Naive B cell (primary cell): ENCODE data around the gene SMCO1. TPM values are rescaled to one million over a fixed set of nuclear protein-coding genes. Genes with fewer than 3 reads are reported as not detected.
"Not testable (repeated sequence)": the region's sequence is repeated elsewhere in the genome, so short reads cannot be mapped to it uniquely, and the experiment has no call there.

ENCODE experiments used
- ATAC-seq, 2 donors: fragments of 150-1000 bp; cut with Tn5 transposase; 2 replicates each; pipeline ENCODE4 v1.10.0; 2021; ENCODE audit warnings: low read depth in 2 of 2, mild to moderate bottlenecking in 2 of 2, moderate library complexity in 2 of 2
- DNase-seq: peaks from one replicate; pipeline ENCODE4 v3.0.0; 2022
- H3K27ac Mint-ChIP-seq, 6 donors: one replicate each; pipeline ENCODE4 v1.8.0; 2020 to 2022; ENCODE audit warnings: mild to moderate bottlenecking in 6 of 6, mixed read lengths in 6 of 6, moderate library complexity in 5 of 6, inconsistent platforms in 2 of 6
- H3K27me3 Mint-ChIP-seq, 3 donors: one replicate each; pipeline ENCODE4 v1.8.0; 2021 to 2022; ENCODE audit warnings: mixed read lengths in 3 of 3, mild to moderate bottlenecking in 1 of 3
- H3K36me3 Mint-ChIP-seq, 2 donors: one replicate each; pipeline ENCODE4 v1.8.0; 2020 to 2022; ENCODE audit warnings: mixed read lengths in 2 of 2, inconsistent platforms in 1 of 2, mild to moderate bottlenecking in 1 of 2
- H3K4me1 Mint-ChIP-seq, 3 donors: one replicate each; pipeline ENCODE4 v1.8.0; 2020 to 2022; ENCODE audit warnings: mixed read lengths in 3 of 3, inconsistent platforms in 1 of 3, mild to moderate bottlenecking in 1 of 3, moderate library complexity in 1 of 3
- H3K4me3 Mint-ChIP-seq, 8 donors: one replicate each; pipeline ENCODE4 v1.8.0; 2020 to 2022; ENCODE audit warnings: mild to moderate bottlenecking in 8 of 8, mixed read lengths in 8 of 8, moderate library complexity in 8 of 8, inconsistent platforms in 2 of 8
- H3K9me3 Mint-ChIP-seq, 7 donors: one replicate each; pipeline ENCODE4 v1.8.0; 2020 to 2022; ENCODE audit warnings: mixed read lengths in 7 of 7, mild to moderate bottlenecking in 5 of 7, inconsistent platforms in 2 of 7, moderate library complexity in 1 of 7
- polyA plus RNA-seq, 6 donors: library from polyadenylated mRNA; unstranded; fragments of 300-500 nt; fragmentation: Illumina TruSeq; gene quantifications; one replicate each; pipeline ENCODE4 v1.2.3, GENCODE V29; 2021; ENCODE audit warnings: low read depth in 6 of 6

Gene SMCO1
- polyA plus RNA-seq, 6 donors from 2014 or later: not detected

DNA sequence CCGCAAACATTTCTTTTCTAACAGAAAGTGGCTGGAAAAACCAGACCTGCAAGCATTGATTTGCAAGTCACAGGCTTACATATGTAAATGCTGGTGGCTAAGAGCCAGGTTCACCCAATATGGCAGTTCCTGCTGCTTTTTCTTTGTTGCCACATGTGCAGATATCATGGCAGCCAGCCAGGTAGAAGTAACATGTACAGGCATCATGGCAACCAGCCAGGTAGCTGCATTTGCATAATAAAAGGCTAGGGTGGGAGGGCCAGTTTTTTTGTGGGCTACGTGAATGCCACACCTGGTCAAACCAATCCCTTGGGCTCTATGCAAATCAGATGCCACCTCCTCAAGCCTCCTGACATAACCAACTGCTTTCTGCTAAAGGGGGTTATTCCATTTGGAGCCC, 2.8 kb upstream of the SMCO1 start:
- Mint-ChIP-seq H3K4me1 (no peaks in the 10 kb centered on the region), H3K36me3 (peaks cover 9 to 42% of the 10 kb centered on the region in 2 donors), H3K27me3 (peaks cover 0 to 10% (median 8%) of the 10 kb centered on the region in 3 donors), H3K27ac (no peak overlapping the region), H3K9me3 (peaks cover 21 to 87% (median 59%) of the 10 kb centered on the region in 7 donors), H3K4me3 (no peak overlapping the region)
- ATAC-seq (no peak), DNase-seq (no peak)

DNA sequence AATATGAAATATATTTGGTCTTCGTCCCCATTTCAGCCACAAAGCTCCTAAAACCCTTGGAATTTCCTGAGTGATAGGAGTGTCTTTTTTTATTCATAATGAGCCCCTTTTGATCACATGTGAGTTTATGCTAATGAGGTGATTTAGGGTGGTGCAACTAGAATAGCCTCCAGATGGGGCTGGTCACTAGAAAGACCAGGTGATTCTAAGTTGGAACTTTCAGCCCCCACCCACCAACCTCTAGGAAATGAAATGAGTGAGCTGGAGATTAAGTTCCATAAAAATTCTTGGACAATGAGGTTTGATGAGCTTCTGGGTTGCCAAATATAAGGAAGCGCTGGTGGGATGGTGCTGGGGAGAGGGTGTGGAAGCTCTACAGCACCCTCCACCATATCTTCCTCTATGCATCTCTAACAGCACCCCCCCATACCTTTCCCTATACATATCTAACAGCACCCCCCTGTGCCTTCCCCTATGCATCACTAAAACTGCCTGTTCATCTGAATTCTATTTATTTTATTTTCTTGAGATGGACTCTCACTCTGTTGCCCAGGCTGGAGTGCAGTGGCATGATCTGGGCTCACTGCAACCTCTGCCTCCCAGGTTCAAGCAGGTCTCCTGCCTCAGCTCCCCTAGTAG, 2.1 kb upstream of the SMCO1 start:
- ATAC-seq: no peak
- peaks cover 0 to 10% (median 9%) of the 10 kb centered on the region in 3 donors for H3K27me3 Mint-ChIP-seq
- peaks cover 9 to 38% of the 10 kb centered on the region in 2 donors for H3K36me3 Mint-ChIP-seq
- H3K27ac Mint-ChIP-seq: no peak overlapping the region
- H3K4me3 Mint-ChIP-seq: peak overlapping the region in 1 of 8 donors; percentile 60
- DNase-seq: no peak
- no peaks in the 10 kb centered on the region for H3K4me1 Mint-ChIP-seq
- peaks cover 21 to 82% (median 54%) of the 10 kb centered on the region in 7 donors for H3K9me3 Mint-ChIP-seq

DNA sequence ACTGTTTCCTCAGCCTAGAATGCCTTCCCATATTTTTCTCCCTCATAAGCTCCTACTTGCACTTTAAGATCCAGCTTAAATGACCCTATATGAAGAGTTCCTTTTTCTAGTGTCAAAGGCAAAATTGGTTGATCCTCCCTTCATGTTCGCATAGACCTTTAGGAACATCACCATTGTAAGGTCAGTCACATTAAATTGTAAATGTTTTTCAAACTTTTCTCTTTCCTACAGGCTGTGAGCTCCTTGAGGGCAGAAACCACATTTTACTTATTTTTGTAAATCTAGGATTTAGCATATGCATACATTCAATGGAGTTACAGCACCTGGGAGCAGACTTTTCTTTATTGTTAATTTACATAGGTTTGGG, 813 bp downstream of the SMCO1 start:
- peaks cover 12 to 53% (median 26%) of the 10 kb centered on the region in 7 donors for H3K9me3 Mint-ChIP-seq
- peaks cover 3 to 22% of the 10 kb centered on the region in 2 donors for H3K36me3 Mint-ChIP-seq
- H3K27ac Mint-ChIP-seq: no peak overlapping the region
- H3K4me3 Mint-ChIP-seq: no peak overlapping the region
- DNase-seq (no peak), ATAC-seq (no peak)
- no peaks in the 10 kb centered on the region for H3K4me1 Mint-ChIP-seq
- peaks cover 0 to 16% (median 16%) of the 10 kb centered on the region in 3 donors for H3K27me3 Mint-ChIP-seq

DNA sequence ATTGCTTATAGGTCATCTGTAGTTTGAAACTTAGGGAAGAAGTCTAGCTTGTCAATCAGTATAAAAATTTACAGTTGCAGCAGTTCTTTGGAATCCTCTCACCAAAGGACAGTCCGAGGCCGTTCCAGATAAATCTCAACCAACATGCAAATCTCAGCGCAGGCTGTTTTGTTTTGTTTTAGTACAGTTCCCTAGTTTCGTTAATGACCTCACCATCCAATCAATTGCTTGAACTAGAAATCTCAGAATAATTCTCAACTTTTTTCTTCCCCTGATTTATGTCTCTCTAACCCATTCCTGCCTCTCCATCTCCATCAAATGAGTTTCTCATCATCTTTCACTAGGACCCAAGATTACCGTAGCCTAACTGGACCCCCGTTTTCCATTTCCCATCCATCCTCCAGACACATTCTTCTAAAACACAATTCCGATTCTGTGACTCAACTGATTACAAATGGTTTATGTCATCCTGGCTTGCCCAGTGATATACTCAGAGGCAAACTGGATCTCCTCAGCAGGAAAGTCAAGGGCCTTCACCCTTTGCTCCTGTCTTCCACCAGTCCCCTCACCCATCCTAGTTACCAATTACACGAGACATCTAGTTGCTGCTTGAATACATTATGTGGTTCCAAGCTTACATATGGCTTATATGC, 1.3 kb downstream of the SMCO1 start:
- no peak for ATAC-seq
- no peak for DNase-seq
- H3K9me3 Mint-ChIP-seq: peaks cover 12 to 48% (median 23%) of the 10 kb centered on the region in 7 donors
- no peaks in the 10 kb centered on the region for H3K4me1 Mint-ChIP-seq
- H3K4me3 Mint-ChIP-seq: no peak overlapping the region
- peaks cover 0 to 16% (median 16%) of the 10 kb centered on the region in 3 donors for H3K27me3 Mint-ChIP-seq
- no peak overlapping the region for H3K27ac Mint-ChIP-seq
- peaks cover 3 to 22% of the 10 kb centered on the region in 2 donors for H3K36me3 Mint-ChIP-seq

DNA sequence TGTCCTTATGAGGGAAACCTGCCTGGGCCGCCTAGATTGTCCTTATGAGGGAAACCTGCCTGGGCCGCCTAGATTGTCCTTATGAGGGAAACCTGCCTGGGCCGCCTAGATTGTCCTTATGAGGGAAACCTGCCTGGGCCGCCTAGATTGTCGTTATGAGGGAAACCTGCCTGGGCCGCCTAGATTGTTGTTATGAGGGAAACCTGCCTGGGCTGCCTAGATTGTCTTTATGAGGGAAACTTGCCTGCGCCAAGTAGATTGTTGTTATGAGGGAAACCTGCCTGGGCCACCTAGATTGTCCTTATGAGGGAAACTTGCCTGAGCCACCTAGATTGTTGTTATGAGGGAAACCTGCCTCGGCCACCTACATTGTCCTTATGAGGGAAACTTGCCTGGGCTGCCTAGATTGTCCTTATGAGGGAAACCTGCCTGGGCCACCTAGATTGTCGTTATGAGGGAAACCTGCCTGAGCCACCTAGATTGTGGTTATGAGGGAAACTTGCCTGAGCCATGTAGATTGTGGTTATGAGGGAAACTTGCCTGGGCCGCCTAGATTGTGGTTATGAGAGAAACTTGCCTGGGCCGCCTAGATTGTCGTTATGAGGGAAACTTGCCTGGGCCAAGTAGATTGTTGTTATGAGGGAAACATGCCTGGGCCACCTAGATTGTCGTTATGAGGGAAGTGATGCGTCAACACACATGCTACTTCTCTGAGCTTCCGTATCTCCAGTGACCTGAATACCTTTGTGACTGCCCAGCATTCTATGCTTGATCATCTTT, 3.3 kb downstream of the SMCO1 start:
- H3K4me1 Mint-ChIP-seq, H3K27ac Mint-ChIP-seq, DNase-seq, ATAC-seq: not testable (repeated sequence)
- H3K4me3 Mint-ChIP-seq: peak overlapping the region in 1 of 8 donors; percentile 0
- peaks cover 10 to 42% (median 13%) of the 10 kb centered on the region in 7 donors for H3K9me3 Mint-ChIP-seq
- H3K27me3 Mint-ChIP-seq: peaks cover 0 to 16% (median 16%) of the 10 kb centered on the region in 3 donors
- H3K36me3 Mint-ChIP-seq: peaks cover 3 to 22% of the 10 kb centered on the region in 2 donors

DNA sequence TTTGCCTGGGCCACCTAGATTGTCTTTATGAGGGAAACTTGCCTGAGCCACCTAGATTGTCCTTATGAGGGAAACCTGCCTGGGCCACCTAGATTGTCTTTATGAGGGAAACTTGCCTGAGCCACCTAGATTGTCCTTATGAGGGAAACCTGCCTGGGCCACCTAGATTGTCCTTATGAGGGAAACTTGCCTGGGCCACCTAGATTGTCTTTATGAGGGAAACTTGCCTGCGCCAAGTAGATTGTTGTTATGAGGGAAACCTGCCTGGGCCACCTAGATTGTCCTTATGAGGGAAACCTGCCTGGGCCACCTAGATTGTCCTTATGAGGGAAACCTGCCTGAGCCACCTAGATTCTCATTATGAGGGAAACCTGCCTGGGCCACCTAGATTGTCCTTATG, 4.0 kb downstream of the SMCO1 start:
- Mint-ChIP-seq H3K27me3 (peaks cover 0 to 16% (median 13%) of the 10 kb centered on the region in 3 donors), H3K9me3 (peaks cover 7 to 44% (median 13%) of the 10 kb centered on the region in 7 donors), H3K36me3 (peaks cover 3 to 22% of the 10 kb centered on the region in 2 donors)
- H3K4me3 Mint-ChIP-seq, H3K27ac Mint-ChIP-seq, ATAC-seq, DNase-seq, H3K4me1 Mint-ChIP-seq: not testable (repeated sequence)

DNA sequence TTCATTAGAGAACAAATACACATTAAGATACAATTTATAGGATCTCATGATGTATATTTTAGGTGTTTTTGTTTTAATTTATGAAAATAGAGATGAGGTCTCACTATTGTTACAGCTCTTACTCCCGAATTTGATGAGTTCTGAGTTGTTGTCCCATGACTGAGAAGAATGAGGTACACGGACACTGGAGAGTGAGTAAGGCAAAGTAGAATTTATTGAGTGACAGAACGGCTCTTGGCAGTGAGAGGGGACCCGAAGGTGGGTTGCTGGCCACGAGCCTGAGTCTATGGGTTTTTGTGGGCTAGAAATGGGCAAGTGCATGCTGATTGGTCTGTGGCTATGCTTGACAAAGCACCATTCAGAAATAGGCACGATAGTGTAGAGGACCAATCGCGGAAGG, 8.5 kb downstream of the SMCO1 start:
- H3K4me1 Mint-ChIP-seq: peaks cover 9 to 22% (median 13%) of the 10 kb centered on the region in 3 donors

DNA sequence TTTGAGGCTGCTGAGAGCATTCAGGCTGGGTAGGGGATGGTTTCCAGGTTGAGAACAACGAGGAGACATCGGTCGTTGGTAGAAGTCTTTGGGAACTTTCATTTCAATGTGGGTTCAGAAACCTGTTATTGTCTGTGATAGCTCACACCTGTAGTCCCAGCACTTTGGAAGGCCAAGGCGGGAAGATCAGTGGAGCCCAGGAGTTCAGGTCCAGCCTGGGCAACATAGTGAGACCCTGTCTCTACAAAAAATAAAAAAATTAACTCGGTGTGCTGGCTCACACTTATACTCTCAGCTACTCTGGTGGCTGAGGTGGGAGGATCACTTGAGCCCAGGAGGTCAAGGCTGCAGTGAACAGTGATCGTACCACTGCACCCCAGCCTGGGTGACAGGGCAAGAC, 10.6 kb downstream of the SMCO1 start:
- no peak for ATAC-seq
- Mint-ChIP-seq H3K27ac (peak overlapping the region in 3 of 6 donors; percentile 47 to 94 (median 81)), H3K9me3 (peaks cover 3 to 19% (median 5%) of the 10 kb centered on the region in 7 donors), H3K4me1 (peaks cover 22 to 43% (median 34%) of the 10 kb centered on the region in 3 donors), H3K27me3 (no peaks in the 10 kb centered on the region), H3K36me3 (peaks cover 5 to 10% of the 10 kb centered on the region in 2 donors), H3K4me3 (peak overlapping the region in 7 of 8 donors; percentile 93 to 100 (median 98))
- no peak for DNase-seq

More for the DNA sequence above, 8.5 kb downstream of the SMCO1 start:
- no peak for ATAC-seq
- no peak for DNase-seq
- no peak overlapping the region for H3K27ac Mint-ChIP-seq
- H3K27me3 Mint-ChIP-seq: peaks cover 0 to under 1% (median under 1%) of the 10 kb centered on the region in 3 donors
- peaks cover 4 to 5% of the 10 kb centered on the region in 2 donors for H3K36me3 Mint-ChIP-seq
- peak overlapping the region in 1 of 8 donors; percentile 100 for H3K4me3 Mint-ChIP-seq
- H3K9me3 Mint-ChIP-seq: peaks cover 3 to 19% (median 5%) of the 10 kb centered on the region in 7 donors

DNA sequence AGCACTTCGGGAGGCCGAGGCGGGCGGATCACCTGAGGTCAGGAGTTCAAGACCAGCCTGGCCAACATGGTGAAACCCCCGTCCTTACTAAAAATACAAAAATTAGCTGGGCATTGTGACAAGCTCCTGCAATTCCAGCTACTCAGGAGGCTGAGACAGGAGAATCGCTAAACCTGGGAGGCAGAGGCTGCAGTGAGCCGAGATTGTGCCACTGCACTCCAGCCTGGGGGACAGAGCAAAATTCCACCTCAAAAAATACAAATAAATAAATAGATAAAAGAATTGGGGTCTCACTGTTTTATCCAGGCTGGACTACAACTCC, 11.1 kb downstream of the SMCO1 start:
- H3K27me3 Mint-ChIP-seq, ATAC-seq, H3K36me3 Mint-ChIP-seq, DNase-seq: not testable (repeated sequence)
- Mint-ChIP-seq H3K4me3 (peak overlapping the region; percentile 93 to 100 (median 98)), H3K27ac (peak overlapping the region; percentile 42 to 94 (median 92)), H3K9me3 (peaks cover 3 to 19% (median 5%) of the 10 kb centered on the region in 7 donors), H3K4me1 (peaks cover 24 to 49% (median 40%) of the 10 kb centered on the region in 3 donors)

DNA sequence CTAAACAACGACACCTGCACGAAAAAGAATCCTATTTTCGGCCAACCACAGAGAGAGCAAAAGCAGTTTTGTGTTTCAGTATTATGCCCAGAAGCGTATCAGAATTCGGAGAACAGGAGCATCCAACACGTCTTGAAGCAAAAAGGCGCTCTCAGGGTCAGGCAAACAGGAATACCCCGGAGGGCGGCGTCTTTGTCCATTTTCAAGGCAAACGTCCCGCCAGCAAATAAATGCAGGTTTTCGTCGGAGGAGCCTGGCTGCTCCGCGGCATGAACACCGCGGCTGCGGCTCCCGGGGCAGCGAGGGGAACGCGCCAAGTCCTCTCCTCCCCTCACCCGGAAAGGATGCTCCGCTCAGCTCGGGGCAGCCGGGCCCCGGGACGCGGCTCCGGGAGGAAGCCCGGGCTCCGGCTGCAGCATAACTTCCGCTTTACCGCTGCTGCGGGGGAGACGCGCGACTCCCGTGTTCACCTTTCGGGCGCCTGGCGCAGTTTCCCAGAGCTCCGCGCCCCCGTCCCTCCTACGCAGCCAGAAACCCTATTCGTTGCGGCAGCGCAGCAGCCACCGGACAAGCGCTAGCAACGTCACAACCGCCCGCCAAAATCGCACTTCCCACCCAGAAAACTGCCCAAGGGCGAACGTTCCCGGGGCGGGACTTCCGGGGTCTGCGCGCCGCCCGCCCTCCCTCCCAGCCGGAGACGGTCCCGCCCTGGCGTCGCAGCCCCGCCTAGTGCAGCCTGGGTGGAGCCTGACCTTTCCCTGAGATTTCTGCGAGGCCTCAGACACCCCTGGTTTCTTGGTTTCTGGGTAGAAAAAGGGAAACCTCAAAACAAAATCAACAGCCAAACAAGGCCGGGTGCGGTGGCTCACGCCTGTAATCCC, 11.7 kb downstream of the SMCO1 start, which contains the start of gene RNF168:
Gene RNF168, minus strand, starts transcription at position 573 of the 881 bp plus-strand sequence. CDS start 595 bp downstream, outside the sequence.
- peaks cover 3 to 19% (median 5%) of the 10 kb centered on the region in 7 donors for H3K9me3 Mint-ChIP-seq
- peak; percentile 81 for ATAC-seq
- H3K4me3 Mint-ChIP-seq: peak within 1 kb of the TSS; percentile 93 to 100 (median 98)
- H3K27me3 Mint-ChIP-seq: no peaks in the 10 kb centered on the region
- peak within 1 kb of the TSS; percentile 92 to 99 (median 96) for H3K27ac Mint-ChIP-seq
- H3K36me3 Mint-ChIP-seq: peaks cover 5 to 10% of the 10 kb centered on the region in 2 donors
- DNase-seq: peak; percentile 88
- peaks cover 27 to 51% (median 46%) of the 10 kb centered on the region in 3 donors for H3K4me1 Mint-ChIP-seq

DNA sequence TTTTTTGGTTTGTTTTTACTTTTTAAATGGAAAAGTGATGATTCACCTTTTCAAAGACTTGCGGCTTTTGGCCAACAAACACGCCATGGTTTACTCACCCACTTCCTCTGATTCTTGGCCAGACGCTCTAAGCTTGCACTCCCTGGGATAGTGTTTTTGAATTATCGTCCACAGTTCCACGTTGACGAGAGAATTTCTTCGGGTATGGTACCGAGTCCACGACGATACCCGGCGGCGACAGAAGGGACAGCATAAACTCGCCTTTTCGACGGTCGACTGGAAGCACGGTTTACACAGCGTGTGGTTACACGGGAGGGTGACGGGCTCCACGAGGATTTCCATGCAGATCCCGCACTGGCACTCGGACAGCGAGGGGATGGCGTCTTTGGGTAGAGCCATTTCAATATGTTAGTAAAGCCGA, 12.4 kb downstream of the SMCO1 start:
- Mint-ChIP-seq H3K9me3 (peaks cover 3 to 16% (median 5%) of the 10 kb centered on the region in 7 donors), H3K4me1 (peaks cover 27 to 53% (median 50%) of the 10 kb centered on the region in 3 donors), H3K4me3 (peak overlapping the region; percentile 93 to 100 (median 98)), H3K27me3 (no peaks in the 10 kb centered on the region), H3K36me3 (peaks cover 5 to 10% of the 10 kb centered on the region in 2 donors), H3K27ac (peak overlapping the region; percentile 92 to 99 (median 96))
- DNase-seq: peak; percentile 15
- ATAC-seq: peak; percentile 15 to 25

DNA sequence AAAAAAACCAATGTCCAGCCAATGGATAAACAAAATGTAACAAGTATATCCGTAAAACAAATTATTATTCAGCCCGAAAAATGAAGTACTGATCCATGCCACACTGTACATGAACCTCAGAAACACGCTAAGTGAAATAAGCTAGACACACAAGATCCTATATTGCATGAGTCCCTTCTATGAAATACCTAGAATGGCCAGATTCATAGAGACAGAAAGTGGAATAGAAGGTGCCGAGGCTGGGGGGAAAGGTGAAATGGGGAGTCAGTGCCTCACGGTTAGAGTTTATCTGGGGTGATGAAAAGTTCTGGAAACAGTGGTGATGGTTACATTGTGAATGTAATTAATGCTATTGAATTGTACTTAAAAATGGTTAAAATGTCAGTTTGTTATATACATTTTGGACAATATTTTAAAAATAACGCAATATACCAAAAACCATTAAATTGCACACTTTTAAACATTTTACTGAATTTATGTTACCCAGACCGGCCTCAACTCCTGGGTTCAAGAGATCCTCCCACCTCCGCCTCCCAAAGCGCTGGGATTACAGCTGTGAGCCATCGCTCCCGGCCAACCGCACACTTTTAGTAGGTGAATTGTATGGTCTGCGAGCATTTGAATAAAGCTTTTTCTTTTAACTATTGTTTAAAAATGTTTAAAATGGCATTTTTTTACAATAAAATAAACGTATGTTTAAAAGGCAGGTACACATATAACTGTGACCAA, 13.7 kb downstream of the SMCO1 start:
- Mint-ChIP-seq H3K4me3 (peak overlapping the region; percentile 68 to 100 (median 98)), H3K9me3 (peaks cover 0 to 4% (median under 1%) of the 10 kb centered on the region in 7 donors), H3K27me3 (no peaks in the 10 kb centered on the region), H3K36me3 (peaks cover 4 to 10% of the 10 kb centered on the region in 2 donors), H3K4me1 (peaks cover 27 to 56% (median 50%) of the 10 kb centered on the region in 3 donors), H3K27ac (peak overlapping the region in 3 of 6 donors; percentile 5 to 92 (median 89))
- DNase-seq (no peak), ATAC-seq (no peak)
